ENCODE results near the gene CNTNAP2.

The CNTNAP2 gene

GRCh38 chr7:146401939-146402338 lies 285.3 kb downstream of the CNTNAP2 start:
- Mint-ChIP-seq H3K27me3 (no peaks in the 10 kb centered on the region), H3K36me3 (no peaks in the 10 kb centered on the region), H3K9me3 (ENCODE audit: low read depth) (no peaks in the 10 kb centered on the region), H3K27ac (no peak overlapping the region), H3K4me1 (ENCODE audit: low read depth) (no peaks in the 10 kb centered on the region), H3K4me3 (no peak overlapping the region)

- no peaks in the 10 kb centered on the region for H3K4me1 Mint-ChIP-seq (ENCODE audit: low read depth)
- no peaks in the 10 kb centered on the region for H3K36me3 Mint-ChIP-seq
- no peaks in the 10 kb centered on the region for H3K9me3 Mint-ChIP-seq (ENCODE audit: low read depth)
These were observed 289.1 kb downstream of the CNTNAP2 start for GRCh38 chr7:146405737-146406136.

GRCh38 chr7:146411975-146412374 lies 295.4 kb downstream of the CNTNAP2 start:
- Mint-ChIP-seq H3K27ac (no peak overlapping the region), H3K9me3 (ENCODE audit: low read depth) (no peaks in the 10 kb centered on the region), H3K36me3 (no peaks in the 10 kb centered on the region), H3K27me3 (no peaks in the 10 kb centered on the region), H3K4me3 (no peak overlapping the region), H3K4me1 (ENCODE audit: low read depth) (no peaks in the 10 kb centered on the region)

More at GRCh38 chr7:146405737-146406136, 289.1 kb downstream of the CNTNAP2 start:
- H3K27me3 Mint-ChIP-seq: no peaks in the 10 kb centered on the region
- H3K27ac Mint-ChIP-seq: no peak overlapping the region
- H3K4me3 Mint-ChIP-seq: no peak overlapping the region

- H3K36me3 Mint-ChIP-seq: no peaks in the 10 kb centered on the region
- no peaks in the 10 kb centered on the region for H3K27me3 Mint-ChIP-seq
- H3K27ac Mint-ChIP-seq: no peak overlapping the region
- H3K4me3 Mint-ChIP-seq: no peak overlapping the region
- no peaks in the 10 kb centered on the region for H3K4me1 Mint-ChIP-seq (ENCODE audit: low read depth)
- no peaks in the 10 kb centered on the region for H3K9me3 Mint-ChIP-seq (ENCODE audit: low read depth)
These were observed 296.2 kb downstream of the CNTNAP2 start for GRCh38 chr7:146412781-146413180.

GRCh38 chr7:146414373-146414772 lies 297.8 kb downstream of the CNTNAP2 start:
- Mint-ChIP-seq H3K9me3 (ENCODE audit: low read depth) (no peaks in the 10 kb centered on the region), H3K27me3 (no peaks in the 10 kb centered on the region), H3K36me3 (no peaks in the 10 kb centered on the region), H3K27ac (no peak overlapping the region), H3K4me1 (ENCODE audit: low read depth) (no peaks in the 10 kb centered on the region), H3K4me3 (no peak overlapping the region)

- no peaks in the 10 kb centered on the region for H3K4me1 Mint-ChIP-seq (ENCODE audit: low read depth)
- no peak overlapping the region for H3K4me3 Mint-ChIP-seq
- no peaks in the 10 kb centered on the region for H3K36me3 Mint-ChIP-seq
- H3K27me3 Mint-ChIP-seq: no peaks in the 10 kb centered on the region
- no peaks in the 10 kb centered on the region for H3K9me3 Mint-ChIP-seq (ENCODE audit: low read depth)
- no peak overlapping the region for H3K27ac Mint-ChIP-seq
These were observed 298.3 kb downstream of the CNTNAP2 start for GRCh38 chr7:146414937-146415336.

- no peaks in the 10 kb centered on the region for H3K4me1 Mint-ChIP-seq (ENCODE audit: low read depth)
- no peaks in the 10 kb centered on the region for H3K9me3 Mint-ChIP-seq (ENCODE audit: low read depth)
- no peak overlapping the region for H3K4me3 Mint-ChIP-seq
- H3K27me3 Mint-ChIP-seq: no peaks in the 10 kb centered on the region
- H3K27ac Mint-ChIP-seq: no peak overlapping the region
- no peaks in the 10 kb centered on the region for H3K36me3 Mint-ChIP-seq
These were observed 300.6 kb downstream of the CNTNAP2 start for GRCh38 chr7:146417176-146417575.

- Mint-ChIP-seq H3K36me3 (no peaks in the 10 kb centered on the region), H3K4me3 (no peak overlapping the region), H3K4me1 (ENCODE audit: low read depth) (no peaks in the 10 kb centered on the region), H3K27ac (no peak overlapping the region), H3K27me3 (no peaks in the 10 kb centered on the region), H3K9me3 (ENCODE audit: low read depth) (peaks cover 5% of the 10 kb centered on the region)
These were observed 306.8 kb downstream of the CNTNAP2 start for GRCh38 chr7:146423446-146423845.

- Mint-ChIP-seq H3K4me1 (ENCODE audit: low read depth) (no peaks in the 10 kb centered on the region), H3K27me3 (no peaks in the 10 kb centered on the region), H3K9me3 (ENCODE audit: low read depth) (peaks cover 9% of the 10 kb centered on the region), H3K4me3 (no peak overlapping the region), H3K27ac (no peak overlapping the region), H3K36me3 (no peaks in the 10 kb centered on the region)
These were observed 307.5 kb downstream of the CNTNAP2 start for GRCh38 chr7:146424084-146424483.

GRCh38 chr7:146433501-146433900 lies 316.9 kb downstream of the CNTNAP2 start:
- Mint-ChIP-seq H3K4me3 (no peak overlapping the region), H3K9me3 (ENCODE audit: low read depth) (peaks cover 4% of the 10 kb centered on the region), H3K4me1 (ENCODE audit: low read depth) (no peaks in the 10 kb centered on the region), H3K27me3 (no peaks in the 10 kb centered on the region), H3K36me3 (no peaks in the 10 kb centered on the region), H3K27ac (no peak overlapping the region)

GRCh38 chr7:146443102-146443501 lies 326.5 kb downstream of the CNTNAP2 start:
- Mint-ChIP-seq H3K4me3 (no peak overlapping the region), H3K27me3 (no peaks in the 10 kb centered on the region)

GRCh38 chr7:146449625-146450024 lies 333.0 kb downstream of the CNTNAP2 start:
- no peaks in the 10 kb centered on the region for H3K27me3 Mint-ChIP-seq
- no peaks in the 10 kb centered on the region for H3K36me3 Mint-ChIP-seq
- no peak overlapping the region for H3K27ac Mint-ChIP-seq
- H3K4me1 Mint-ChIP-seq (ENCODE audit: low read depth): no peaks in the 10 kb centered on the region
- no peak overlapping the region for H3K4me3 Mint-ChIP-seq
- peaks cover 15% of the 10 kb centered on the region for H3K9me3 Mint-ChIP-seq (ENCODE audit: low read depth)

More at GRCh38 chr7:146443102-146443501, 326.5 kb downstream of the CNTNAP2 start:
- Mint-ChIP-seq H3K9me3 (ENCODE audit: low read depth) (no peaks in the 10 kb centered on the region), H3K4me1 (ENCODE audit: low read depth) (no peaks in the 10 kb centered on the region), H3K36me3 (no peaks in the 10 kb centered on the region), H3K27ac (no peak overlapping the region)

GRCh38 chr7:146455091-146455655 lies 338.6 kb downstream of the CNTNAP2 start:
- H3K27me3 Mint-ChIP-seq: no peaks in the 10 kb centered on the region
- no peaks in the 10 kb centered on the region for H3K4me1 Mint-ChIP-seq (ENCODE audit: low read depth)
- H3K27ac Mint-ChIP-seq: no peak overlapping the region
- H3K4me3 Mint-ChIP-seq: no peak overlapping the region
- H3K9me3 Mint-ChIP-seq (ENCODE audit: low read depth): peaks cover 8% of the 10 kb centered on the region
- H3K36me3 Mint-ChIP-seq: no peaks in the 10 kb centered on the region

- Mint-ChIP-seq H3K27me3 (no peaks in the 10 kb centered on the region), H3K27ac (no peak overlapping the region), H3K36me3 (no peaks in the 10 kb centered on the region), H3K4me1 (ENCODE audit: low read depth) (no peaks in the 10 kb centered on the region), H3K9me3 (ENCODE audit: low read depth) (peaks cover 13% of the 10 kb centered on the region), H3K4me3 (no peak overlapping the region)
These were observed 362.4 kb downstream of the CNTNAP2 start for GRCh38 chr7:146479040-146479439.

- H3K27me3 Mint-ChIP-seq: no peaks in the 10 kb centered on the region
- H3K27ac Mint-ChIP-seq: no peak overlapping the region
- H3K4me1 Mint-ChIP-seq (ENCODE audit: low read depth): no peaks in the 10 kb centered on the region
- no peak overlapping the region for H3K4me3 Mint-ChIP-seq
- peaks cover 7% of the 10 kb centered on the region for H3K9me3 Mint-ChIP-seq (ENCODE audit: low read depth)
- no peaks in the 10 kb centered on the region for H3K36me3 Mint-ChIP-seq
These were observed 369.9 kb downstream of the CNTNAP2 start for GRCh38 chr7:146486519-146486918.

GRCh38 chr7:146492017-146492416 lies 375.4 kb downstream of the CNTNAP2 start:
- Mint-ChIP-seq H3K27me3 (no peaks in the 10 kb centered on the region), H3K36me3 (no peaks in the 10 kb centered on the region), H3K27ac (no peak overlapping the region), H3K9me3 (ENCODE audit: low read depth) (peaks cover 28% of the 10 kb centered on the region), H3K4me1 (ENCODE audit: low read depth) (no peaks in the 10 kb centered on the region), H3K4me3 (no peak overlapping the region)

All from activated naive CD8-positive, alpha-beta T cell (primary cell).